ENCODE results near the gene TUBGCP2. TPM values are rescaled to one million over a fixed set of nuclear protein-coding genes. Genes with fewer than 3 reads are reported as not detected.

The TUBGCP2 gene
- total and polyA plus RNA-seq, 2 of the 13 experiments (the other 11 are each of a cell fraction or from before 2014, with no cell fraction given): 21.3 to 34.5 TPM

- TF ChIP-seq CREBL2 (CRISPR knock-in tag; IDR thresholded peaks at IDR 0.05; ENCODE audit: borderline replicate concordance) (no peak), DDIT3 (CRISPR knock-in tag; IDR thresholded peaks at IDR 0.05) (no peak), ZFP62 (CRISPR knock-in tag; IDR thresholded peaks at IDR 0.05) (no peak), TARDBP (CRISPR knock-in tag; IDR thresholded peaks at IDR 0.05) (no peak), ZNF678 (CRISPR knock-in tag; IDR thresholded peaks at IDR 0.05) (no peak), ZNF7 (CRISPR knock-in tag; IDR thresholded peaks at IDR 0.05) (no peak), ZFP36L1 (CRISPR knock-in tag; IDR thresholded peaks at IDR 0.05) (no peak), FOXK2 (IDR thresholded peaks at IDR 0.05) (no peak)
These were observed 27.6 kb downstream of the TUBGCP2 start (continued) for GRCh38 chr10:133281084-133281483.

- H4K20me1 ChIP-seq (ENCODE audit: insufficient read depth, low read length): peaks cover 7% of the 10 kb centered on the region; the same call in 1 of the 2 replicates
- TF ChIP-seq YEATS2 (CRISPR knock-in tag; IDR thresholded peaks at IDR 0.05; ENCODE audit: borderline replicate concordance): no peak
- TF ChIP-seq ZMYM2 (CRISPR knock-in tag; IDR thresholded peaks at IDR 0.05): no peak
- no peak for TF ChIP-seq GATAD1 (CRISPR knock-in tag; IDR thresholded peaks at IDR 0.05)
- TF ChIP-seq AGO2 (optimal IDR thresholded peaks at IDR 0.05; ENCODE audit: low read depth, low read length): peak; percentile 24
- TF ChIP-seq NPAS2 (CRISPR knock-in tag; IDR thresholded peaks at IDR 0.05; ENCODE audit: borderline replicate concordance): no peak
- TF ChIP-seq REST (IDR thresholded peaks at IDR 0.05; ENCODE audit: borderline replicate concordance in 1 of 2, low read depth in 1 of 2, low read length in 2 of 2): no peak
- ChIA-PET CTCF (ENCODE audit: low intra/inter-chr PET ratio, low total read pairs) (no interaction called here), POLR2A (no interaction called here)
- no peaks in the 10 kb centered on the region for H3K9me3 ChIP-seq (ENCODE audit: low read length)
- FAIRE-seq: no peak
- in situ Hi-C loops (cut with HindIII; ENCODE audit: extremely low pct_ligation_motif_present, low pct_unique_long_range_greater_than_20kb): no loop called here
- H3K27ac ChIP-seq (ENCODE audit: extremely low read length, insufficient read depth, low read length): no peak overlapping the region
- no peak for ATAC-seq
- H3K4me1 ChIP-seq (ENCODE audit: insufficient read depth, low read length): peaks cover 23% of the 10 kb centered on the region
- H3K9ac ChIP-seq (ENCODE audit: insufficient read depth, low read depth, low read length): no peak overlapping the region
- no peak overlapping the region for H2AFZ ChIP-seq (ENCODE audit: low read length)
- intact Hi-C loops (cut with micrococcal nuclease; ENCODE audit: unreplicated experiment): no loop called here
- no peak overlapping the region for H3K4me2 ChIP-seq (ENCODE audit: low read depth, low read length)
- H3K36me3 ChIP-seq (replicated peaks in 1 of 2; ENCODE audit: control insufficient read depth in 1 of 2, insufficient read depth in 2 of 2, low read length in 2 of 2): peaks cover 22 to 41% of the 10 kb centered on the region in 2 experiments; a peak in 4 of 5 replicates
- no peak for DNase-seq (ENCODE audit: low spot score)
- peaks cover 0 to 10% of the 10 kb centered on the region in 2 experiments; a peak in 3 of 5 replicates for H3K27me3 ChIP-seq (ENCODE audit: control insufficient read depth in 1 of 2, insufficient read depth in 2 of 2, low read length in 2 of 2)
- H3K4me3 ChIP-seq (replicated peaks in 1 of 3; ENCODE audit: insufficient read depth in 1 of 3, low read depth in 2 of 3, low read length in 3 of 3): no peak overlapping the region
- WGBS (ENCODE audit: low lambda C conversion rate): 88% methylated on average over 9 of the region's 10 CpGs
- BruUV-seq (replicated peaks): no TSS peak
- no peaks in the 10 kb centered on the region for H3K79me2 ChIP-seq (ENCODE audit: insufficient read depth, low read length)
These were observed 28.1 kb downstream of the TUBGCP2 start for GRCh38 chr10:133280391-133281059.
